Heart left ventricle (tissue), 13 donors: ENCODE data around the gene CFAP99.

Experiments used
- CTCF ChIP-seq, 12 donors: fragments of 200-600 bp; sonication (generic) in 4 of 12; IDR thresholded peaks; one replicate each; pipeline versions ENCODE4 v1.5.0 to v1.8.0; 2018 to 2022; ENCODE audit warnings: antibody characterized with exemption in 12 of 12, mild to moderate bottlenecking in 5 of 12
- POLR2A ChIP-seq, 2 donors: fragments of 450-650 bp; IDR thresholded peaks; one replicate each; pipeline ENCODE4 v1.6.1; 2017; ENCODE audit warnings: antibody characterized with exemption in 2 of 2, mild to moderate bottlenecking in 2 of 2, moderate library complexity in 2 of 2
- donor health status: ischemic (EF 13 %, LVEDD 7.1; RV severe dilation, severe dysfunction).
- donor health status: DM: no; HTN: yes; CAD: no.
- donor health status: DM: no; HTN: no; CAD: no.
- donor health status: ischemic (EF 25% LVEDD 6.9; RV normal size, moderate dysfunction).
- donor health status: ischemic (EF 25% LVEDD 5.7; RV mildly dilated, moderate dysfunction).
- donor health status: ischemic (EF 35%, LVEDD 5.7; RV mildly dilated, moderate dysfunction).
- donor health status: nonischemic (EF 11% LVEDD 7.7; RV severe dilation, severe dysfunction).
- donor health status: DM: yes; HTN: yes; CAD: no.
- donor health status: PGD.
- donor health status: ischemic (EF 29% LVEDD 5.4; RV normal size, mild dysfunction).
- donor health status: nonischemic (EF 23%, LVEDD 6.1; RV moderate dilation, normal function).

- TF ChIP-seq CTCF (IDR thresholded peaks at IDR 0.05) (no peak), POLR2A (IDR thresholded peaks at IDR 0.05) (no peak)
Measured at GRCh38 chr4:2501034-2501594, 82.4 kb downstream of the CFAP99 start.
